ENCODE results near the gene NLGN1.

Gene NLGN1

DNA sequence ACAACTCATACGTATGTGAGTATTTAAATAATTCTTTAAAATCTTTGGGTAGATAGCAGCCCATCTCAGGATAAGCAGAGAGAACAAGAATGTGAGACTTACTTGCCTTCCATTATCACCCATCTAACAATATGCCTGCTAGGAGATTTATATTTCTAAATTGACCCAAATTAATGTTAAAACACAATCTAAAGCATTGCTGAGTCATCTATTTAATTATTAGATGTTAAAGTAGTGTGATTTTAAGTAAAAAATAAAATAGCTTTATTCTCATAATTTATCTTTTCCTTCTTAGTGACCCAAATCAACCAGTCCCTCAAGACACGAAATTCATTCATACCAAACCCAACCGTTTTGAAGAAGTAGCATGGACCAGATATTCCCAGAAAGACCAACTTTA is 882.6 kb downstream of the NLGN1 start:
- no peak overlapping the region for H3K14ac ChIP-seq (ENCODE audit: low read length)
- no peak overlapping the region for H4K8ac ChIP-seq (ENCODE audit: low read depth, low read length)
- H2BK5ac ChIP-seq (ENCODE audit: low read depth, low read length, poor library complexity) = no peak overlapping the region
- H3K9me3 ChIP-seq (ENCODE audit: insufficient read depth, low read depth, low read length) = no peaks in the 10 kb centered on the region
- no peak overlapping the region for H2BK12ac ChIP-seq (ENCODE audit: low read length)
- no peak overlapping the region for H4K91ac ChIP-seq (ENCODE audit: low read depth, low read length)
- no peaks in the 10 kb centered on the region for H3K79me2 ChIP-seq (ENCODE audit: control insufficient read depth, insufficient read depth, low read length, poor library complexity)
- no peak overlapping the region for H3K27ac ChIP-seq (ENCODE audit: low read depth, low read length)
- H3K79me1 ChIP-seq (ENCODE audit: low read length) = no peaks in the 10 kb centered on the region
- H3K36me3 ChIP-seq (ENCODE audit: control insufficient read depth in 1 of 2, insufficient read depth in 2 of 2, low read length in 2 of 2) = no peaks in the 10 kb centered on the region
- no peak overlapping the region for H3K4ac ChIP-seq (ENCODE audit: low read depth, low read length)
- no peak overlapping the region for H4K12ac ChIP-seq (ENCODE audit: low read depth, low read length)
- H3K4me2 ChIP-seq (ENCODE audit: low read length) = no peak overlapping the region
- DNase-seq = no peak
- no peaks in the 10 kb centered on the region for H3K27me3 ChIP-seq (ENCODE audit: insufficient read depth, low read length)
- H2BK120ac ChIP-seq (ENCODE audit: insufficient read depth, low read length, poor library complexity) = no peak overlapping the region
- H2AK5ac ChIP-seq (ENCODE audit: low read length) = no peak overlapping the region
- WGBS (ENCODE audit: extremely low coverage, insufficient coverage, insufficient read length) = no CpG with 5 or more reads among the region's 3 CpGs
- no peaks in the 10 kb centered on the region for H3K4me1 ChIP-seq (ENCODE audit: control insufficient read depth in 1 of 2, insufficient read depth in 2 of 2, low read length in 2 of 2)
- H3K9ac ChIP-seq (ENCODE audit: low read length) = no peak overlapping the region
- H3K18ac ChIP-seq (ENCODE audit: low read length) = no peak overlapping the region
- no peak overlapping the region for H3K4me3 ChIP-seq (ENCODE audit: low read depth, low read length)
- no peak overlapping the region for H3K23ac ChIP-seq (ENCODE audit: low read length)
- H2AFZ ChIP-seq (ENCODE audit: insufficient read depth, low read length, poor library complexity) = no peak overlapping the region

DNA sequence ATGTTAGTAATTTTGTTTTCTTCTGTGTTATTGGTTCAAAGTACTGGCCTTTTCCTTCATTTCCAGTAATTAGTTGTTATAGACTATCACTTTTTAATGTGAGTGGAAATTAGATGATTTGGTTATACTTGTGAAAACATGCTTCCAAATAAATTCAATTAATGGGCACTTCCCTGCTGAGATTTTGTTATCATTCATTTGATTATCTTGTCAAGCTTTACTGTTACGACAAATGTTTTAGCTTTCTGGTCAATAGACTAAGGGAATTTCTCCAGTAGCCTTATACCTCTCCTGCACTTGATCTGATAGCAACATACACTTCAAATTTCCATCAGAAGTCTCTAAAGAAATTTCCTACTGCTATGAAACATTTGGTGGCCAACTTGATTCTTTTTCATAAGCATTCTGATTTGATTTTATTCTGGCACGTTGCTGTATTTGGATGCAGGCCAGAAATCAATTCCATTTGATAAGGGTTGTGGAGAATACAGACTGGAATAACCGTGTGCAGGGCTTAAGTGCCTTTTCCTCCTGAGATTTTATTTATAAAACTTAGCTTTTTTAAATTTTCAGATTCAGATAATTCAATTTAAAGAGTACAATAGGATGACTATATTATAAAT is 887.8 kb downstream of the NLGN1 start:
- Histone ChIP-seq H3K14ac (ENCODE audit: low read length) (no peak overlapping the region), H4K91ac (ENCODE audit: low read depth, low read length) (no peak overlapping the region), H3K36me3 (ENCODE audit: control insufficient read depth in 1 of 2, insufficient read depth in 2 of 2, low read length in 2 of 2) (no peaks in the 10 kb centered on the region), H4K12ac (ENCODE audit: low read depth, low read length) (no peak overlapping the region), H3K9me3 (ENCODE audit: insufficient read depth, low read depth, low read length) (no peaks in the 10 kb centered on the region), H3K18ac (ENCODE audit: low read length) (no peak overlapping the region), H3K4ac (ENCODE audit: low read depth, low read length) (no peak overlapping the region), H2BK12ac (ENCODE audit: low read length) (no peak overlapping the region), H4K8ac (ENCODE audit: low read depth, low read length) (no peak overlapping the region), H2AFZ (ENCODE audit: insufficient read depth, low read length, poor library complexity) (no peak overlapping the region), H3K4me2 (ENCODE audit: low read length) (no peak overlapping the region), H3K27ac (ENCODE audit: low read depth, low read length) (no peak overlapping the region), H3K9ac (ENCODE audit: low read length) (no peak overlapping the region), H2AK5ac (ENCODE audit: low read length) (no peak overlapping the region), H3K79me1 (ENCODE audit: low read length) (no peaks in the 10 kb centered on the region), H3K27me3 (ENCODE audit: insufficient read depth, low read length) (no peaks in the 10 kb centered on the region), H2BK5ac (ENCODE audit: low read depth, low read length, poor library complexity) (no peak overlapping the region), H3K4me1 (ENCODE audit: control insufficient read depth in 1 of 2, insufficient read depth in 2 of 2, low read length in 2 of 2) (no peaks in the 10 kb centered on the region), H3K79me2 (ENCODE audit: control insufficient read depth, insufficient read depth, low read length, poor library complexity) (no peaks in the 10 kb centered on the region), H3K23ac (ENCODE audit: low read length) (no peak overlapping the region), H2BK120ac (ENCODE audit: insufficient read depth, low read length, poor library complexity) (no peak overlapping the region), H3K4me3 (ENCODE audit: low read depth, low read length) (no peak overlapping the region)
- DNase-seq = no peak
- WGBS (ENCODE audit: extremely low coverage, insufficient coverage, insufficient read length) = no CpG with 5 or more reads among the region's 3 CpGs

DNA sequence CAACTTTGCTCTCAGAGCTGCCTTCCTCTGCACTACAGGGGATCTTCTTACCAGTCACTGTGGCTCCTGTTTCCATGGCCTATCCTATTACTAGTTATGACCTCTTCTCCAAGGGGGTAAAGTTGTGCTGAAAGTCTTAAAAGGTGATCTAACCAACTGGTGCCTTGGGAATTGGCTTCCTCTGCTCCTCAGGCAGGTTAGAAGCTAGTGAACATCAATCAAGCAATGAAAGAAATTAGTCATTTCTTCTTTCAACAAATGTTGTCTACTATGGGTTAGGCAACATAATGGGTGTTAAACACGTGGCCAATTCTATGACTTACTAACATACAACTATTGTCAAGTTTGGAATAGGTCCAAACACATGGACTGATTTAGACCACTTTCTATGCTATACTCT is 890.2 kb downstream of the NLGN1 start:
- Histone ChIP-seq H3K27ac (ENCODE audit: low read depth, low read length) (no peak overlapping the region), H2AFZ (ENCODE audit: insufficient read depth, low read length, poor library complexity) (no peak overlapping the region), H2BK5ac (ENCODE audit: low read depth, low read length, poor library complexity) (no peak overlapping the region), H3K18ac (ENCODE audit: low read length) (no peak overlapping the region), H3K9me3 (ENCODE audit: insufficient read depth, low read depth, low read length) (no peaks in the 10 kb centered on the region), H4K12ac (ENCODE audit: low read depth, low read length) (no peak overlapping the region), H2BK120ac (ENCODE audit: insufficient read depth, low read length, poor library complexity) (no peak overlapping the region), H3K4ac (ENCODE audit: low read depth, low read length) (no peak overlapping the region), H3K79me1 (ENCODE audit: low read length) (no peaks in the 10 kb centered on the region), H4K91ac (ENCODE audit: low read depth, low read length) (no peak overlapping the region), H4K8ac (ENCODE audit: low read depth, low read length) (no peak overlapping the region), H3K9ac (ENCODE audit: low read length) (no peak overlapping the region), H3K36me3 (ENCODE audit: control insufficient read depth in 1 of 2, insufficient read depth in 2 of 2, low read length in 2 of 2) (no peaks in the 10 kb centered on the region), H3K79me2 (ENCODE audit: control insufficient read depth, insufficient read depth, low read length, poor library complexity) (no peaks in the 10 kb centered on the region), H3K14ac (ENCODE audit: low read length) (no peak overlapping the region), H3K4me2 (ENCODE audit: low read length) (no peak overlapping the region), H3K4me1 (ENCODE audit: control insufficient read depth in 1 of 2, insufficient read depth in 2 of 2, low read length in 2 of 2) (no peaks in the 10 kb centered on the region), H3K23ac (ENCODE audit: low read length) (no peak overlapping the region), H2BK12ac (ENCODE audit: low read length) (no peak overlapping the region), H3K4me3 (ENCODE audit: low read depth, low read length) (no peak overlapping the region), H3K27me3 (ENCODE audit: insufficient read depth, low read length) (no peaks in the 10 kb centered on the region), H2AK5ac (ENCODE audit: low read length) (no peak overlapping the region)
- no peak for DNase-seq
- no CpG with 5 or more reads among the region's 1 CpG for WGBS (ENCODE audit: extremely low coverage, insufficient coverage, insufficient read length)

DNA sequence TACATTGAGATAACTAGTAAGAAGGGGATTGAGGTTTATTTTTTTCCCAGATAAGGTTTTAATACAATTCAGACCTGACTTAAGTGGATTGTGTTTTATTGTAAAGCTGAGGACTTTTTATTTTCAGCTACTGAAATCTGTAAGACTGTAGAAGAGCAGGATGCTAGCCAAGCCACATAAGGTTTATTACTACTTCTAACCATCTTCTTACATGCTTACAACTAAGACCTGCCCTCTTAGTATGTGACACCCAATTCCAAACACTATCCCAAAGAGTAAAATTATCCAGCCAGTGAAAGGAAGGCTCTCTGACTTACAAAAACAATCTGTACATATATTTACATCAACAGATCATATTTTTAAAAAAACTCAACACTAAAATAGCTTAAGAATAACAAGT is 897.1 kb downstream of the NLGN1 start:
- Histone ChIP-seq H3K36me3 (ENCODE audit: control insufficient read depth in 1 of 2, insufficient read depth in 2 of 2, low read length in 2 of 2) (no peaks in the 10 kb centered on the region), H2BK120ac (ENCODE audit: insufficient read depth, low read length, poor library complexity) (no peak overlapping the region), H2AFZ (ENCODE audit: insufficient read depth, low read length, poor library complexity) (no peak overlapping the region), H3K27ac (ENCODE audit: low read depth, low read length) (no peak overlapping the region), H3K79me2 (ENCODE audit: control insufficient read depth, insufficient read depth, low read length, poor library complexity) (no peaks in the 10 kb centered on the region), H3K18ac (ENCODE audit: low read length) (no peak overlapping the region), H3K14ac (ENCODE audit: low read length) (no peak overlapping the region), H3K9ac (ENCODE audit: low read length) (no peak overlapping the region), H4K12ac (ENCODE audit: low read depth, low read length) (no peak overlapping the region), H4K91ac (ENCODE audit: low read depth, low read length) (no peak overlapping the region), H3K4me3 (ENCODE audit: low read depth, low read length) (no peak overlapping the region), H3K4me2 (ENCODE audit: low read length) (no peak overlapping the region), H2BK12ac (ENCODE audit: low read length) (no peak overlapping the region), H3K27me3 (ENCODE audit: insufficient read depth, low read length) (no peaks in the 10 kb centered on the region), H3K9me3 (ENCODE audit: insufficient read depth, low read depth, low read length) (no peaks in the 10 kb centered on the region), H3K79me1 (ENCODE audit: low read length) (no peaks in the 10 kb centered on the region), H3K4me1 (ENCODE audit: control insufficient read depth in 1 of 2, insufficient read depth in 2 of 2, low read length in 2 of 2) (no peaks in the 10 kb centered on the region), H2BK5ac (ENCODE audit: low read depth, low read length, poor library complexity) (no peak overlapping the region), H3K23ac (ENCODE audit: low read length) (no peak overlapping the region), H4K8ac (ENCODE audit: low read depth, low read length) (no peak overlapping the region), H2AK5ac (ENCODE audit: low read length) (no peak overlapping the region), H3K4ac (ENCODE audit: low read depth, low read length) (no peak overlapping the region)
- no peak for DNase-seq
